Keratinocyte (primary cell): ENCODE measurements around the gene TENM4.

ENCODE experiments used
- EZH2 ChIP-seq: IDR thresholded peaks from one replicate; pipeline ENCODE4 v1.6.1; 2012; ENCODE audit warnings: inconsistent platforms, mild to moderate bottlenecking, low read length, moderate library complexity
- TF ChIP-seq, protein P1 (sequence below), 3 experiments: IDR thresholded peaks in 1 of 3; conservative IDR thresholded peaks in 1 of 3; optimal IDR thresholded peaks in 1 of 3; 2 replicates in 2 of 3; 3 replicates in 1 of 3; pipeline versions ENCODE3 to v1.5.1; 2011; ENCODE audit warnings: low read length in 3 of 3, mild to moderate bottlenecking in 3 of 3, moderate library complexity in 2 of 3, control low read depth in 1 of 3, inconsistent platforms in 1 of 3; ENCODE audit not compliant: insufficient read depth in 2 of 3; ENCODE audit errors: extremely low read depth in 1 of 3

DNA sequence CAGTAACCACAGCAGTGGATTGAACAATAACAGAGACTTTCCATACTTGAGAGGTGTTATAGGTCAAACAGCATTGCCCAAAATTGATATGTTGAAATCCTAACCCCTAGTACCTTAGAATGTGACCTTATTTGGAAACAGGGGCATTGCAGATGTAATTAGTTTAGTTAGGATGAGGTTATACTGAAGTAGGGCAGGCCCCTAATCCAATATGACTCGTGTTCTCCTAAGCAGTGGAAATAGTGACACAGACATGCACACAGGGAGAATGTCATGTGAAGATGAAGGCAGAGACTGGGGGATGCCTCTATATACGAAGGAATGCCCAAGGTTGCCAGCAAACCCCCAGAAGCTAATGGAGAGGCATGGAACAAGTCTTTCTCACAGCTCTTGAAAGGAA lies 270.5 kb downstream of the TENM4 start:
- TF ChIP-seq, protein P1, sequence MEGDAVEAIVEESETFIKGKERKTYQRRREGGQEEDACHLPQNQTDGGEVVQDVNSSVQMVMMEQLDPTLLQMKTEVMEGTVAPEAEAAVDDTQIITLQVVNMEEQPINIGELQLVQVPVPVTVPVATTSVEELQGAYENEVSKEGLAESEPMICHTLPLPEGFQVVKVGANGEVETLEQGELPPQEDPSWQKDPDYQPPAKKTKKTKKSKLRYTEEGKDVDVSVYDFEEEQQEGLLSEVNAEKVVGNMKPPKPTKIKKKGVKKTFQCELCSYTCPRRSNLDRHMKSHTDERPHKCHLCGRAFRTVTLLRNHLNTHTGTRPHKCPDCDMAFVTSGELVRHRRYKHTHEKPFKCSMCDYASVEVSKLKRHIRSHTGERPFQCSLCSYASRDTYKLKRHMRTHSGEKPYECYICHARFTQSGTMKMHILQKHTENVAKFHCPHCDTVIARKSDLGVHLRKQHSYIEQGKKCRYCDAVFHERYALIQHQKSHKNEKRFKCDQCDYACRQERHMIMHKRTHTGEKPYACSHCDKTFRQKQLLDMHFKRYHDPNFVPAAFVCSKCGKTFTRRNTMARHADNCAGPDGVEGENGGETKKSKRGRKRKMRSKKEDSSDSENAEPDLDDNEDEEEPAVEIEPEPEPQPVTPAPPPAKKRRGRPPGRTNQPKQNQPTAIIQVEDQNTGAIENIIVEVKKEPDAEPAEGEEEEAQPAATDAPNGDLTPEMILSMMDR (optimal IDR thresholded peaks at IDR 0.05 in 1 of 3, IDR thresholded peaks at IDR 0.05 in 1 of 3, conservative IDR thresholded peaks at IDR 0.05 in 1 of 3; ENCODE audit: extremely low read depth in 1 of 3, insufficient read depth in 2 of 3, low read length in 3 of 3), result no peak
- TF ChIP-seq EZH2, result no peak
